Lower lobe of right lung (tissue), 2 donors: ENCODE results near the gene MAST2. TPM values are rescaled to one million over a fixed set of nuclear protein-coding genes. Genes with fewer than 3 reads are reported as not detected.

Source experiments
- ATAC-seq, 2 donors: fragments of 200-7000 bp; cut with Tn5 transposase; one replicate each; pipeline ENCODE4 v1.9.1; 2020 to 2022; ENCODE audit warnings: mild to moderate bottlenecking in 2 of 2, moderate library complexity in 2 of 2
- DNase-seq: peaks from one replicate; pipeline ENCODE4 v3.0.0-alpha.2; 2020
- H3K27ac ChIP-seq: fragments of 200-600 bp; one replicate; pipeline ENCODE4 v1.8.0; 2022
- H3K27me3 ChIP-seq: fragments of 200-600 bp; one replicate; pipeline ENCODE4 v1.8.0; 2022; ENCODE audit warnings: low read depth
- H3K36me3 ChIP-seq: fragments of 200-600 bp; one replicate; pipeline ENCODE4 v1.8.0; 2022; ENCODE audit warnings: mild to moderate bottlenecking
- H3K4me1 ChIP-seq: fragments of 200-600 bp; one replicate; pipeline ENCODE4 v1.8.0; 2022
- H3K4me3 ChIP-seq: fragments of 200-600 bp; one replicate; pipeline ENCODE4 v1.8.0; 2022; ENCODE audit warnings: mild to moderate bottlenecking
- H3K9me3 ChIP-seq: fragments of 200-600 bp; one replicate; pipeline ENCODE4 v1.8.0; 2022
- intact Hi-C: fragments of 100-400 bp; cut with DNase I; formaldehyde crosslinking; loops from one replicate; pipeline ENCODE4 v1.11.0; 2022
- total RNA-seq: library from RNA; stranded (reverse); fragmentation: NEBNext Ultra II Directional; extraction: Animal tissue kit (Norgen Biotek cat#: 25700); gene quantifications from one replicate; pipeline ENCODE4 v1.2.1, GENCODE V29; 2021
- TF ChIP-seq, protein P1 (sequence below): fragments of 200-600 bp; IDR thresholded peaks from one replicate; pipeline ENCODE4 v1.8.0; 2022; ENCODE audit warnings: antibody characterized with exemption, mild to moderate bottlenecking
- donor health status: DM: no; HTN: yes; CAD: no; lungs with severe emphysema.

Gene MAST2
- total RNA-seq, 1 donor from 2014 or later = 25.8 TPM

DNA sequence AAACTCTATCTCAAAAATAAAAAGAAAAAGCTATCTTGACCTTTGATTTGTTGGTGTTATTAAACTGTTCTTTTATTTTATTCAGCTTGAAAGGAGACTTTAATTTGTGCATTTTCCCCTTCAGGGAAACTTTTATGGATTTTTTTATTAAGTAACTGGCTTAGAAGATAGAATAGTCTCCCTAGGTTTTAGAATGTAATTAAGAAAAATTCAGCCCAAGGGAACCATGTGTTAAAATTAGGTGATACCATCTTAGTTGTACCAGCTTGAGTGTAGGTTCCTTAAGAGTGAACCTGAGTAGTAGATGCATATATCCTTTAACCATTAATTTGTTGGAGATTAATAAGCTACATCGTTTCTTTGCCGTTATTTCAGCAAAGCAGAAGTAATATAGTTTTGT is 11.4 kb downstream of the MAST2 start:
- no peak overlapping the region for H3K27ac ChIP-seq
- ATAC-seq = no peak
- no peaks in the 10 kb centered on the region for H3K9me3 ChIP-seq
- H3K4me1 ChIP-seq = no peaks in the 10 kb centered on the region
- H3K36me3 ChIP-seq = peaks cover 13% of the 10 kb centered on the region
- intact Hi-C loops = no loop called here
- H3K4me3 ChIP-seq = no peak overlapping the region
- TF ChIP-seq, protein P1, sequence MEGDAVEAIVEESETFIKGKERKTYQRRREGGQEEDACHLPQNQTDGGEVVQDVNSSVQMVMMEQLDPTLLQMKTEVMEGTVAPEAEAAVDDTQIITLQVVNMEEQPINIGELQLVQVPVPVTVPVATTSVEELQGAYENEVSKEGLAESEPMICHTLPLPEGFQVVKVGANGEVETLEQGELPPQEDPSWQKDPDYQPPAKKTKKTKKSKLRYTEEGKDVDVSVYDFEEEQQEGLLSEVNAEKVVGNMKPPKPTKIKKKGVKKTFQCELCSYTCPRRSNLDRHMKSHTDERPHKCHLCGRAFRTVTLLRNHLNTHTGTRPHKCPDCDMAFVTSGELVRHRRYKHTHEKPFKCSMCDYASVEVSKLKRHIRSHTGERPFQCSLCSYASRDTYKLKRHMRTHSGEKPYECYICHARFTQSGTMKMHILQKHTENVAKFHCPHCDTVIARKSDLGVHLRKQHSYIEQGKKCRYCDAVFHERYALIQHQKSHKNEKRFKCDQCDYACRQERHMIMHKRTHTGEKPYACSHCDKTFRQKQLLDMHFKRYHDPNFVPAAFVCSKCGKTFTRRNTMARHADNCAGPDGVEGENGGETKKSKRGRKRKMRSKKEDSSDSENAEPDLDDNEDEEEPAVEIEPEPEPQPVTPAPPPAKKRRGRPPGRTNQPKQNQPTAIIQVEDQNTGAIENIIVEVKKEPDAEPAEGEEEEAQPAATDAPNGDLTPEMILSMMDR = no peak
- no peaks in the 10 kb centered on the region for H3K27me3 ChIP-seq
- DNase-seq = no peak

DNA sequence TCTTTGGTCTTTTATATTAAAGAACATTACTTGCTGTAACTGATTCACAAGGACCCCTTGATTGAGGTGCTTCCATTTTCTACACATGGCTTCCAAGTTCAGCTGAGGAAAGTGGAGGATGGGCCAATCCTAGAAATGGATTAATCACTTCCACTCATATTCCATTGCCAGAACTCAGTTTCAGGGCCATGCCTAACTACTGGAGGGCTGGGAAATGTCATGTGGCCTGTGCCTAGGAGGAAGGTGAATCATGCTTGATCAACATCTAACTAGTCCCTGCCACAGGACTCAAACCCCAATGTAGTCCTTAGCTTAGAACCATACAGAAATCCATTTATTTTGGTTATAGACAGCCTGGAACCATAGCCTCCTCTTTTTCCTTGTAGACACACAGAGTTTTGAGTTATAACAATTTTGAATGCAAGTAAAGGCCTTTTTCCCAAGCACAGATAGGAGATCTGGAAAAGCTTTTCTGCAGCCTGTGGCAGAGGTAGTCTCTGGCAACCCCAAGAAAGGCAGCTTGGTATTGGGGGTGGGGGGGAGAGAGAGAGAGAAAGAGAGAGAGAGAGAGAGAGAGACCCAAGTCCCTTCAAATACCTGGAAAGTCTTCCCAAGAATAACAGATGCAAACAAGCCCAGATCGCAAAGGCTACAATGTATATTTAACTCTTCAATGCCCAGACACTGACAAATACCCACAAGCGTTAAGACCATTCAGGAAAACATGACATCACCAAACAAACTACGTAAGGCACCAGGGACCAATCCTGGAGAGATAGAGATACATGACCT is 12.5 kb downstream of the MAST2 start:
- no peak for ATAC-seq
- H3K27ac ChIP-seq = no peak overlapping the region

DNA sequence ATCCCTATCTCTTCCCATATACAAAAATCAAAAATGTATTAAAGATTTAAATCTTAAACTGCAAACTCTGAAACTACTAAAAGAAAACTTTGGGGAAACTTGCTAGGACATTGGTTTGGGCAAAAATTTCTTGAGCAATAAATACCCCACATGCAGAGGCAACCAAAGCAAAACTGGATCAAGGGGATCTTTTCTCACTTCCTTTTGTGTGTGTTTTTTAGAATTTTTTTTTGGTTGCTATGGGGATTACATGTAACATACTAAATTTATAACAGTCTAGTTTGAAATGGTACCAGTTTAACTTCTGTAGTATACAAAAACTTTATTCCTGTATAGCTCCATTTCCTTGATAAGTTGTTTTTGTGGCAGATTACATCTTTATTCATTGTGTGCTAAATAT is 16.8 kb downstream of the MAST2 start:
- TF ChIP-seq, protein P1 = no peak
- H3K4me3 ChIP-seq = no peak overlapping the region
- intact Hi-C loops = no loop called here
- no peaks in the 10 kb centered on the region for H3K27me3 ChIP-seq
- H3K9me3 ChIP-seq = no peaks in the 10 kb centered on the region
- ATAC-seq (peak; percentile 23 to 48), DNase-seq (no peak)
- no peak overlapping the region for H3K27ac ChIP-seq
- H3K4me1 ChIP-seq = no peaks in the 10 kb centered on the region
- peaks cover 8% of the 10 kb centered on the region for H3K36me3 ChIP-seq

More for the DNA sequence above, 12.5 kb downstream of the MAST2 start:
- H3K9me3 ChIP-seq = no peaks in the 10 kb centered on the region
- H3K36me3 ChIP-seq = peaks cover 13% of the 10 kb centered on the region
- intact Hi-C loops = no loop called here
- no peaks in the 10 kb centered on the region for H3K4me1 ChIP-seq
- no peak overlapping the region for H3K4me3 ChIP-seq
- TF ChIP-seq, protein P1 = no peak
- DNase-seq = no peak
- H3K27me3 ChIP-seq = no peaks in the 10 kb centered on the region

DNA sequence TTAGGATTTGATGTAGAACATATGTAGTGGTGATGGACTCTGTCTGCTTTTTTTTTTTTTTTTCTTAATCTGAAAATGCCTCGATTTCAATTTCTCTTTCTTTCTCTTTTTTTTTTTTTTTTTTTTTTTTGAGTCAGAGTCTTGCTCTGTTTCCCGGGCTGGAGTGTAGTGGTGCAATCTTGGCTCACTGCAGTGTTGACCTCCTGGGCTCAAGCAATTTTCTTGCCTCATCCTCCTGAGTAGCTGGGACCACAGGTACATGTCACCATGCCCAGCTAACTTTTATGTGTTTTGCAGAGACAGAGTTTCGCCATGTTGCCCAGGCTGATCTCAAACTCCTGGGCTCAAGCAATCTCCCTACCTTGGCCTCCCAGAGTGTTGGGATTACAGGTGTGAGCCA is 17.4 kb downstream of the MAST2 start:
- H3K9me3 ChIP-seq = no peaks in the 10 kb centered on the region
- DNase-seq (no peak), ATAC-seq (peak in 1 of 2 donors; percentile 51)
- peaks cover 13% of the 10 kb centered on the region for H3K36me3 ChIP-seq
- TF ChIP-seq, protein P1 = no peak
- H3K4me3 ChIP-seq = no peak overlapping the region
- H3K27ac ChIP-seq = no peak overlapping the region
- intact Hi-C loops = no loop called here
- H3K27me3 ChIP-seq = no peaks in the 10 kb centered on the region
- H3K4me1 ChIP-seq = no peaks in the 10 kb centered on the region

DNA sequence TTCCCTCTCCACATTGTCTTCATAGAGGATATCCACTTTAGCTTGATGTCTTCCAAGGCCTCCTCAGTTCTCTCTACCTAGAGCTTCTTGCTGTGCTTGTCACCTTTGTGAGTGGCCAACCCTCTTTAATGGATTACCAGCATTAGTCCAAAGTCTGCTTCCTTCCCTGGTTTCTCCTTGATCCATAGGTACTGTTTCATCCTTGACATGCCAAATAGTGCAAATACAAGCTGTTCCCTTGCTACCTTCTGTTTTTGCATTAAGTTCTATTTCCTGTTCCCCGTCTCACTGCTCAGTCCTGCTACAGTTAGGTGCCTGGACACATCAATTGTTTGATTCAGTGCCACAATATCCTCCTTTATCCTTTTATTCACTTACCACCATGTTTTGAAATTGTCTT is 19.2 kb downstream of the MAST2 start:
- H3K9me3 ChIP-seq = no peaks in the 10 kb centered on the region
- intact Hi-C loops = no loop called here
- no peak overlapping the region for H3K27ac ChIP-seq
- no peaks in the 10 kb centered on the region for H3K27me3 ChIP-seq
- peaks cover 18% of the 10 kb centered on the region for H3K36me3 ChIP-seq
- H3K4me3 ChIP-seq = no peak overlapping the region
- no peaks in the 10 kb centered on the region for H3K4me1 ChIP-seq
- DNase-seq = no peak
- TF ChIP-seq, protein P1 = no peak
- no peak for ATAC-seq
